HepG2 (cell line): ENCODE measurements around the gene CHST11. TPM values are rescaled to one million over a fixed set of nuclear protein-coding genes. Genes with fewer than 3 reads are reported as not detected.

Experiments
- ATAC-seq: fragments of 200-7000 bp; cut with Tn5 transposase; 3 replicates; pipeline ENCODE4 v1.9.1; 2020; ENCODE audit warnings: mild to moderate bottlenecking, moderate library complexity
- BruUV-seq: library from RNA; stranded (reverse); fragments of 400-500 nt; replicated peaks from 2 replicates; lab custom pipeline; 2021; lab: Mats Ljungman, UMichigan
- CTCF ChIA-PET: fragments of 300-600 bp; formaldehyde crosslinking; extraction: SDS; loops from one replicate; lab custom pipeline; 2021; ENCODE audit warnings: low total read pairs, inconsistent platforms, low intra/inter-chr PET ratio; lab: Yijun Ruan, JAX
- POLR2A ChIA-PET: fragments of 350-600 bp; sonication (Branson Sonifier 250); formaldehyde crosslinking; loops from one replicate; lab custom pipeline; 2020; ENCODE audit warnings: antibody characterized with exemption, inconsistent platforms; lab: Yijun Ruan, JAX
- DNase-seq: peaks from one replicate; pipeline ENCODE4 v3.0.0-alpha.2; 2015; ENCODE audit warnings: low spot score
- FAIRE-seq: peaks from 3 replicates; lab custom pipeline; 2011; peaks lifted over from hg19 to GRCh38; lab: Jason Lieb, UNC
- H2AFZ ChIP-seq: one replicate; pipeline ENCODE4 v1.6.1; 2011; ENCODE audit warnings: low read length, inconsistent platforms
- H3K27ac ChIP-seq: fragments of 300-600 bp; 3 replicates; pipeline ENCODE4 v1.8.0; 2011; ENCODE audit warnings: mixed run types, mild to moderate bottlenecking, mixed read lengths, low read length, inconsistent platforms; ENCODE audit not compliant: insufficient read depth; ENCODE audit errors: extremely low read length
- H3K27me3 ChIP-seq, 2 experiments: fragments of 200-600 bp in 1 of 2; 2 replicates in 1 of 2; 3 replicates in 1 of 2; pipeline versions ENCODE4 v1.6.0 to v1.8.0; 2011; ENCODE audit warnings: low read length in 2 of 2, mild to moderate bottlenecking in 2 of 2, moderate library complexity in 2 of 2, inconsistent platforms in 1 of 2; ENCODE audit not compliant: insufficient read depth in 2 of 2, control insufficient read depth in 1 of 2
- H3K36me3 ChIP-seq, 2 experiments: fragments of 200-600 bp in 1 of 2; replicated peaks in 1 of 2; 2 replicates in 1 of 2; 3 replicates in 1 of 2; pipeline versions ENCODE4 v1.5.1 to v1.8.0; 2011; ENCODE audit warnings: low read length in 2 of 2, inconsistent platforms in 1 of 2; ENCODE audit not compliant: insufficient read depth in 2 of 2, control insufficient read depth in 1 of 2
- H3K4me1 ChIP-seq: 2 replicates; pipeline ENCODE4 v1.5.1; 2012; ENCODE audit warnings: low read length, inconsistent platforms; ENCODE audit not compliant: insufficient read depth
- H3K4me2 ChIP-seq: 2 replicates; pipeline ENCODE4 v1.6.0; 2011; ENCODE audit warnings: low read depth, low read length, inconsistent platforms
- H3K4me3 ChIP-seq, 3 experiments: fragments of 200-600 bp in 1 of 3; sonication (generic), shearing (Covaris generic) in 1 of 3; replicated peaks in 1 of 3; 2 replicates each; pipeline ENCODE4 v1.5.1; 2011 to 2016; ENCODE audit warnings: low read length in 3 of 3, inconsistent platforms in 2 of 3, low read depth in 2 of 3, mild to moderate bottlenecking in 2 of 3, control low read depth in 1 of 3, mixed read lengths in 1 of 3; ENCODE audit not compliant: insufficient read depth in 1 of 3
- H3K79me2 ChIP-seq: one replicate; pipeline ENCODE4 v1.6.1; 2011; ENCODE audit warnings: low read length, inconsistent platforms; ENCODE audit not compliant: insufficient read depth
- H3K9ac ChIP-seq: 2 replicates; pipeline ENCODE4 v1.6.0; 2011; ENCODE audit warnings: mild to moderate bottlenecking, low read depth, low read length, inconsistent platforms; ENCODE audit not compliant: insufficient read depth
- H3K9me3 ChIP-seq: 2 replicates; pipeline ENCODE4 v1.5.1; 2012; ENCODE audit warnings: mild to moderate bottlenecking, low read length
- H4K20me1 ChIP-seq: 2 replicates; pipeline ENCODE4 v1.6.0; 2011; ENCODE audit warnings: inconsistent platforms, mild to moderate bottlenecking, low read length, moderate library complexity; ENCODE audit not compliant: insufficient read depth
- RARG ChIP-seq: sonication (generic); formaldehyde crosslinking; IDR thresholded peaks from 2 replicates; pipeline ENCODE4 v1.4.0; 2020; ENCODE audit warnings: low read depth, mild to moderate bottlenecking, missing genetic modification reagents
- ZKSCAN8 ChIP-seq: IDR thresholded peaks from 2 replicates; pipeline ENCODE4 v1.6.1; 2016; ENCODE audit warnings: borderline replicate concordance, missing genetic modification reagents, missing compliant biosample characterization
- ZNF768 ChIP-seq: sonication (generic); formaldehyde crosslinking; IDR thresholded peaks from 2 replicates; pipeline ENCODE4 v1.4.0; 2020; ENCODE audit warnings: missing genetic modification reagents
- WGBS: methylation state at CpG from one replicate; pipeline ENCODE4 v1.1.6; 2017; ENCODE audit warnings: low lambda C conversion rate; 5-methylcytosine and 5-hydroxymethylcytosine counted together
- in situ Hi-C: cut with HindIII; loops from 2 replicates; pipeline ENCODE4 v1.10.0; 2017; ENCODE audit warnings: low pct_unique_long_range_greater_than_20kb; ENCODE audit not compliant: extremely low pct_ligation_motif_present
- intact Hi-C: fragments of 100-400 bp; cut with micrococcal nuclease; formaldehyde crosslinking; loops from one replicate; pipeline ENCODE4 v1.10.0; 2022; ENCODE audit not compliant: unreplicated experiment
- polyA plus RNA-seq, 8 experiments: library from polyadenylated mRNA; depleted of rRNA in 3 of 8; stranded (reverse) in 7 of 8; unstranded in 1 of 8; fragments of >200 nt; fragmentation: Illumina TruSeq in 4 of 8; extraction: Trizol in 4 of 8; gene quantifications; 2 replicates each; pipeline versions ENCODE4 v1.2.1 to v1.2.3, GENCODE V29; 2011 to 2016; ENCODE audit warnings: low read depth in 4 of 8, missing spikeins in 1 of 8, mixed read lengths in 1 of 8; ENCODE audit not compliant: insufficient read depth in 1 of 8
- total RNA-seq, 5 experiments: library from RNA; depleted of rRNA; stranded (reverse); fragments of >200 nt; fragmentation: Illumina TruSeq; extraction: Trizol; gene quantifications; 2 replicates each; pipeline ENCODE4 v1.2.3, GENCODE V29; 2016; ENCODE audit warnings: low read depth in 1 of 5
- TF ChIP-seq, protein P1 (sequence below), 2 experiments: sonication (generic) in 1 of 2; formaldehyde crosslinking in 1 of 2; IDR thresholded peaks; 2 replicates each; pipeline versions ENCODE4 v1.6.1 to v1.9.0; 2014 to 2022; ENCODE audit warnings: antibody characterized with exemption in 1 of 2, borderline replicate concordance in 1 of 2, inconsistent platforms in 1 of 2, low read depth in 1 of 2, missing genetic modification reagents in 1 of 2

Gene CHST11
- total and polyA plus RNA-seq, 2 of the 13 experiments (the other 11 are each of a cell fraction or from before 2014, with no cell fraction given): 0.15 TPM; not detected in 1

DNA sequence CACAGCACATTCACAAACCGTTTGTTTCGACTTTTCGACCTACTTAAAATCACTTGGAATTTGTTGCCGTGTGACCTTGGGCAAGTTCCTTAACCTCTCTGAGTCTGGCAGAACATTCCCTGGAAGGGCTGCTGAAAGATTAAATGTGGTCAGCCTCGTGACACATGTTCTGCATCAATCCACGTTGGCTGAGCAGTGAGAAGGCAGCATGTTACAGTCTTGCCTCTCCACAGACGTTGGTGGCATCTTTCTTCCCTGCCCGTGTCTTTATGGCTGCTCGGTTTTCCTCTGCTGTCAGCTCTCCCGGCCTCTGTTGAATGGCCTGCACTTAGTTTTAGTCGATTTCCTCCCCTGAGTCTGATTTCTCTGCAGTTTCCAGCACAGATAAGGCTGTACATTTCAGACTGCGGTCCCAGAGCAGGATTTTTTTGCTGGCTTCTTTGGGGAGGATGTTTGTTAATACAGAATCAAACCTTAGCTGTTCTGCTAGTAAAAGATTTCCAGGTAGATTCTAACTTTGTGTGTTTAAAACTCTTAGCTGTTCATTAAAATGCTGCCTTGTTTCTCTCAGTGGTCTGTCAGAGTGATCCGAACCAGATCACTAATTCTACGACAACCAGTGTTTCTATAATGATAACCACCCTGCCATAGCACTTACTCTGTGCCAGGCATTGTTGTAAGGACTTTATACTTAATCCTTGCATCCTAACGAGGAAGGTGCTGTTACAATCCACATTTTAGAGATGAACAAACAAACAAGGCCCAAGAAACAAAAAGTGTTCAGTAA is 217.1 kb downstream of the CHST11 start:
- Histone ChIP-seq H3K27ac (no peak overlapping the region), H3K36me3 (no peaks in the 10 kb centered on the region), H3K9ac (no peak overlapping the region), H2AFZ (no peak overlapping the region), H3K4me3 (no peak overlapping the region), H4K20me1 (no peaks in the 10 kb centered on the region), H3K27me3 (peaks cover 2 to 15% of the 10 kb centered on the region in 2 experiments; a peak in 3 of 5 replicates)
- in situ Hi-C loops: no loop called here
- ATAC-seq (no peak), DNase-seq (no peak)
- TF ChIP-seq ZNF768 (CRISPR knock-in tag) (peak; percentile 16; the same call in 1 of the 2 replicates), ZKSCAN8 (CRISPR knock-in tag) (no peak)
- TF ChIP-seq, all 625 proteins: peak for 1
- Histone ChIP-seq H3K9me3 (no peaks in the 10 kb centered on the region), H3K4me2 (no peak overlapping the region), H3K4me1 (no peaks in the 10 kb centered on the region), H3K79me2 (no peaks in the 10 kb centered on the region)
- WGBS: 17% methylated on average over 15 of the region's 15 CpGs
- CTCF ChIA-PET: no interaction called here
- BruUV-seq: no TSS peak
- no peak for FAIRE-seq
- POLR2A ChIA-PET: no interaction called here
- intact Hi-C loops: no loop called here

DNA sequence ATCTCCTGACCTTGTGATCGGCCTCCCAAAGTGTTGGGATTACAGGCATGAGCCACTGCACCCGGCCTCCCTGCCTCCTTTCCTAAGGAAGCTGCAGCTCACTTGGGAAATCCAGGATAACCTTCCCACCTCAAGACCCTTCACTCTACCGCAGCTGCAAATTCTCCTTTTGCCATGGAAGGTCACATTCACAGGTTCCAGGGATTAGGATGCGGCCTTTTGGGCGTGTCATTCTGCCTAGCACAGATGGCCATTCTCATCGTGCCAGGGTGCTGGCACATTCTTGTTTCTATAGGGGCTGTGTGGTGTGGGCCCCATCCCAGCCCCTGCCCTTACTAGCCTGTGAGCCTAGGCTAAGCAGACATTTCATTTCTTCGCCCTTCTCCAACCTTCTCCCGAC is 219.9 kb downstream of the CHST11 start:
- DNase-seq (no peak), FAIRE-seq (no peak), ATAC-seq (no peak)
- ChIA-PET CTCF (no interaction called here), POLR2A (no interaction called here)
- BruUV-seq: no TSS peak
- H3K9me3 ChIP-seq: no peaks in the 10 kb centered on the region
- intact Hi-C loops (no loop called here), in situ Hi-C loops (no loop called here)
- no peaks in the 10 kb centered on the region for H3K79me2 ChIP-seq
- WGBS: 14% methylated on average over 7 of the region's 8 CpGs
- H3K36me3 ChIP-seq: no peaks in the 10 kb centered on the region
- H3K9ac ChIP-seq: no peak overlapping the region
- TF ChIP-seq, protein P1, sequence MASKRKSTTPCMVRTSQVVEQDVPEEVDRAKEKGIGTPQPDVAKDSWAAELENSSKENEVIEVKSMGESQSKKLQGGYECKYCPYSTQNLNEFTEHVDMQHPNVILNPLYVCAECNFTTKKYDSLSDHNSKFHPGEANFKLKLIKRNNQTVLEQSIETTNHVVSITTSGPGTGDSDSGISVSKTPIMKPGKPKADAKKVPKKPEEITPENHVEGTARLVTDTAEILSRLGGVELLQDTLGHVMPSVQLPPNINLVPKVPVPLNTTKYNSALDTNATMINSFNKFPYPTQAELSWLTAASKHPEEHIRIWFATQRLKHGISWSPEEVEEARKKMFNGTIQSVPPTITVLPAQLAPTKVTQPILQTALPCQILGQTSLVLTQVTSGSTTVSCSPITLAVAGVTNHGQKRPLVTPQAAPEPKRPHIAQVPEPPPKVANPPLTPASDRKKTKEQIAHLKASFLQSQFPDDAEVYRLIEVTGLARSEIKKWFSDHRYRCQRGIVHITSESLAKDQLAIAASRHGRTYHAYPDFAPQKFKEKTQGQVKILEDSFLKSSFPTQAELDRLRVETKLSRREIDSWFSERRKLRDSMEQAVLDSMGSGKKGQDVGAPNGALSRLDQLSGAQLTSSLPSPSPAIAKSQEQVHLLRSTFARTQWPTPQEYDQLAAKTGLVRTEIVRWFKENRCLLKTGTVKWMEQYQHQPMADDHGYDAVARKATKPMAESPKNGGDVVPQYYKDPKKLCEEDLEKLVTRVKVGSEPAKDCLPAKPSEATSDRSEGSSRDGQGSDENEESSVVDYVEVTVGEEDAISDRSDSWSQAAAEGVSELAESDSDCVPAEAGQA (IDR thresholded peaks at IDR 0.05; ENCODE audit: low read depth): no peak
- TF ChIP-seq, protein P1 (CRISPR knock-in tag; IDR thresholded peaks at IDR 0.05; ENCODE audit: borderline replicate concordance): no peak
- no peak for TF ChIP-seq RARG
- H3K4me2 ChIP-seq: no peak overlapping the region
- no peak overlapping the region for H3K4me3 ChIP-seq
- H2AFZ ChIP-seq: no peak overlapping the region
- no peak overlapping the region for H3K27ac ChIP-seq
- no peaks in the 10 kb centered on the region for H3K4me1 ChIP-seq
- H4K20me1 ChIP-seq: no peaks in the 10 kb centered on the region
- peaks cover 0 to 19% of the 10 kb centered on the region in 2 experiments; a peak in 3 of 5 replicates for H3K27me3 ChIP-seq
